Stimulated activated naive CD8-positive, alpha-beta T cell treated with anti-CD3 and anti-CD28 coated beads, Interleukin-15, amount 100 ng/mL, for 72 hours (primary cell): ENCODE data around the gene MTG1.
"Not testable (repeated sequence)": the region's sequence is repeated elsewhere in the genome, so short reads cannot be mapped to it uniquely, and the experiment has no call there.

Experiments used
- ATAC-seq: fragments of 150-1000 bp; cut with Tn5 transposase; 2 replicates; pipeline ENCODE4 v1.10.0; 2021; ENCODE audit warnings: mild to moderate bottlenecking, moderate library complexity
- DNase-seq, 2 donors: peaks; one replicate each; pipeline ENCODE4 v3.0.0; 2021 to 2022
- H3K27ac Mint-ChIP-seq, 2 donors: one replicate each; pipeline ENCODE4 v1.8.0; 2022; ENCODE audit warnings: mild to moderate bottlenecking in 2 of 2, mixed read lengths in 2 of 2, moderate library complexity in 2 of 2
- H3K27me3 Mint-ChIP-seq: one replicate; pipeline ENCODE4 v1.8.0; 2022; ENCODE audit warnings: mixed read lengths
- H3K4me1 Mint-ChIP-seq: one replicate; pipeline ENCODE4 v1.8.0; 2022; ENCODE audit warnings: mild to moderate bottlenecking, mixed read lengths
- H3K4me3 Mint-ChIP-seq, 2 donors: one replicate each; pipeline ENCODE4 v1.8.0; 2022; ENCODE audit warnings: mild to moderate bottlenecking in 2 of 2, mixed read lengths in 2 of 2, moderate library complexity in 1 of 2
- H3K9me3 Mint-ChIP-seq, 2 donors: one replicate each; pipeline ENCODE4 v1.8.0; 2022; ENCODE audit warnings: mixed read lengths in 2 of 2

MTG1 gene

GRCh38 chr10:133400624-133401424 is 6.9 kb downstream of the MTG1 start:
- H3K27me3 Mint-ChIP-seq = no peaks in the 10 kb centered on the region
- peak overlapping the region in 1 of 2 donors; percentile 27 for H3K4me3 Mint-ChIP-seq
- H3K9me3 Mint-ChIP-seq = no peaks in the 10 kb centered on the region
- DNase-seq (peak in 1 of 2 donors; percentile 9), ATAC-seq (peak; percentile 72)
- peak overlapping the region in 1 of 2 donors; percentile 75 for H3K27ac Mint-ChIP-seq
- H3K4me1 Mint-ChIP-seq = peaks cover 82% of the 10 kb centered on the region

GRCh38 chr10:133401500-133401899 is 7.5 kb downstream of the MTG1 start:
- Mint-ChIP-seq H3K4me3 (peak overlapping the region in 1 of 2 donors; percentile 1), H3K9me3 (no peaks in the 10 kb centered on the region), H3K4me1 (peaks cover 86% of the 10 kb centered on the region), H3K27ac (peak overlapping the region in 1 of 2 donors; percentile 81), H3K27me3 (no peaks in the 10 kb centered on the region)
- DNase-seq = peak in 1 of 2 donors; percentile 5
- no peak for ATAC-seq

GRCh38 chr10:133401981-133402725 is 8.2 kb downstream of the MTG1 start:
- DNase-seq = peak in 1 of 2 donors; percentile 7

DNA sequence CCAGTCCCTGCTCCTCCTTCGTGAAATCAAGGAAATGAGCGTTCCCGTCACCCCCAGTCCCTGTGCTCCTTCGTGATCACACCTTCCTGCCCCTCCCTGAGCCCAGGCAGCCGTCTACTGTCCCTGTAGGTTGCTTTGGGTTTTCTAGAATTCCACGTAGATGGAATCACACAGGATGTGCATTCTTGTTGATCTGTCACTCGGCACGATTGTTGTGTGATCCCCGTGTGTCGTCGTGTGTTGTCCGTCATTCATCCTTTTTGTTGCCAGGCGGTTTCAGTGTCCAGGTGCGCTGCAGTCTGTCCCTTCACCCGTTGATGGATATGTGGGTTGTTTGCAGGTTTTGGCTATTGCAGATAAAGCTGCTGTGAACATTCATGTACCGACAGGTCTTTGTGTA is 9.4 kb downstream of the MTG1 start:
- Mint-ChIP-seq H3K27me3 (no peaks in the 10 kb centered on the region), H3K27ac (no peak overlapping the region), H3K4me1 (peaks cover 82% of the 10 kb centered on the region)

More at GRCh38 chr10:133401981-133402725, 8.2 kb downstream of the MTG1 start:
- ATAC-seq = no peak
- H3K27me3 Mint-ChIP-seq = no peaks in the 10 kb centered on the region
- H3K27ac Mint-ChIP-seq = peak overlapping the region in 1 of 2 donors; percentile 56
- no peak overlapping the region for H3K4me3 Mint-ChIP-seq
- peaks cover 84% of the 10 kb centered on the region for H3K4me1 Mint-ChIP-seq
- no peaks in the 10 kb centered on the region for H3K9me3 Mint-ChIP-seq

DNA sequence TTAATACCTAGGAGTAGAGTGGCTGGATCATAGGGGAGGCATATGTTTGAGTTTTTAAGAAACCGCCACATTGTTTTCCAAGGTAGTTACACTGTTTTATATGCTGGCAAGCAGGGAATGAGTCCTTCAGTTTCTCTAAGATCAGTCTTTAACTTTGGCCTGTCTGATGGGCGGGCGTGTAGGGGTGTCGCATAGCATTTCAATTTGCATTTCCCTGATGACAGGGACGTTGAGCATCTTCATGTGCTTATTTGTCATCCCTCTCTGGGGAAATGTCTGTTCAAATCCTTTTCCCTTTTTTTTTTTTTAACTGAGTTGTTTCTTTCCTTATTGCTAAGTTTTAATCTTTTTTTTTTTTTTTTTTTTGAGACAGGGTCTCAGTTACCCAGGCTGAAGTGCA is 9.8 kb downstream of the MTG1 start:
- H3K4me3 Mint-ChIP-seq = no peak overlapping the region
- H3K4me1 Mint-ChIP-seq = peaks cover 85% of the 10 kb centered on the region
- DNase-seq (no peak), ATAC-seq (no peak)
- H3K9me3 Mint-ChIP-seq = peaks cover 2 to 5% of the 10 kb centered on the region in 2 donors
- H3K27me3 Mint-ChIP-seq = no peaks in the 10 kb centered on the region
- no peak overlapping the region for H3K27ac Mint-ChIP-seq

More for the DNA sequence above, 9.4 kb downstream of the MTG1 start:
- peak in 1 of 2 donors; percentile 7 for DNase-seq
- Mint-ChIP-seq H3K4me3 (no peak overlapping the region), H3K9me3 (peaks cover 0 to 5% of the 10 kb centered on the region in 2 donors)
- ATAC-seq = no peak

- DNase-seq (no peak), ATAC-seq (no peak)
- no peaks in the 10 kb centered on the region for H3K27me3 Mint-ChIP-seq
- no peak overlapping the region for H3K4me3 Mint-ChIP-seq
- peak overlapping the region in 1 of 2 donors; percentile 50 for H3K27ac Mint-ChIP-seq
- H3K4me1 Mint-ChIP-seq = peaks cover 83% of the 10 kb centered on the region
- H3K9me3 Mint-ChIP-seq = peaks cover 11 to 16% of the 10 kb centered on the region in 2 donors
Observed at GRCh38 chr10:133405272-133405671, 11.3 kb downstream of the MTG1 start.

DNA sequence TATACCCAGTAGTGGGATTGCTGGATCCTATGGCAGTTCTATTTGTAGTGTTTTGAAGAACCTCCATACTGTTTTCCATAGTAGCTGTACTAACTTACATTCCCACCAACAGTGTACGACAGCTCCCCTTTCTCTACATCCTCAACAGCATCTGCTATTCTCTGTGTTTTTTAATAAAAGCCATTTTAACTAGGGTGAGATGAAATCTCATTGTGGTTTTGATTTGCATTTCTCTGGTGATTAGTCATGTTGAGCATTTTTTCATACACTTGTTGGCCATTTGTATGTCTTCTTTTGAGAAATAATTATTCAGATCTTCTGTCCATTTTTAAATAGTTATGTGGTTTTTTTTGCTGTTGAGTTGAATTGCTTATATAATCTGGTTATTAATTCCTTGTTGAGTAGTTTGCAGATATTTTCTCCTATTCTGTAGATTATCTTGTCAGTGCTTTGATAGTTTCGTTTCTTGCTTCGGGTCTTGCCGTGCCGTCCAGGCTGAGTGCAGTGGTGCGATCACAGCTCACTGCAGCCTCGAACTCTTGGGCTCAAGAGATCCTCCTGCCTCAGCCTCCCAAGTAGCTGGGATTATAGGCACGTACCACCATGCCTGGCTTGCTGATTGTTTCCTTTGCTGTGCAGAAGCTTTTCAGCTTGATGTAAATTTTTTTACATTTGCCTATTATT is 12.0 kb downstream of the MTG1 start:
- peaks cover 18 to 24% of the 10 kb centered on the region in 2 donors for H3K9me3 Mint-ChIP-seq
- DNase-seq (no peak), ATAC-seq (peak; percentile 35)
- no peaks in the 10 kb centered on the region for H3K27me3 Mint-ChIP-seq
- H3K4me3 Mint-ChIP-seq = no peak overlapping the region
- no peak overlapping the region for H3K27ac Mint-ChIP-seq
- H3K4me1 Mint-ChIP-seq = peaks cover 76% of the 10 kb centered on the region

DNA sequence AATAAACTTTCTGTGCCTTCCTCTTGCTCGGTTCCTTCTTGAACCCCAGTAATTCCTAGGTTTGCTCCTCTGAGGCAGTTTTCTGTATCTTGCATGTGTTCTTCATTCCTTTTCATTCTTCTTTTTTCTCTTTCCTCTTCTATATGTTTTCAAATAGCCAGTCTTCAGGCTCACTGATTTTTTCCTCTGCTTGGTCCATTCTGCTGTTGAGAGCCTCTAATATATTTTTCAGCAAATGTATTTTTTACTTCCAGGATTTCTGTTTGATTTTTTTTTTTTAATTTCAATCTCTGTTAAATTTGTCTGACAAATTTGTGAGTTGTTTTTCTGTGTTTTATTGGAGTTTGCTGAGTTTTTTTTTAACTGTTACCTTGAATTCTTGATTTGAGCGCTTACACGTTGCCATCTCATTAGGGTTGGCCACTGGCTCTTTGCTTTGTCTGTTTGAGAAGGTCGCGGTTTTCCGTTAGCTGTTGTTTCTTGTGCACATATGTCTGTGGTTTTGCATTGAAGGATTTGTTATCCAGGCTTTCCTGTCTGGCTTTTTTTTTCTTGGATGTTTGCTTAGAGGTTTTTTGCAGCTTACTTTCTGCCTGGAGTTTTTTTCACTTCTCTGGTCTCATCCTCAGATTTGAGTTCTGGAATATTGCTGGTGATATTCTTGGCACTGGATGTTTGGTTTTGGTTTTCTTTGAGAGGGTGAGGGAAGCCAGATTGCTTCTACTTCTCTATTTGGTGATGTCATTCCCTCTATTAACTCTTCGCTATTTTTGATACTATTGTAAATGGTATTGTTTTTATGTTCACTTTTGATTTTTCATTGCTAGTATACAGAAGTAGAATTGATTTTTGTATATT is 17.8 kb downstream of the MTG1 start:
- DNase-seq (no peak), ATAC-seq (no peak)
- H3K9me3 Mint-ChIP-seq = peaks cover 46 to 50% of the 10 kb centered on the region in 2 donors
- peak overlapping the region in 1 of 2 donors; percentile 28 for H3K27ac Mint-ChIP-seq
- no peaks in the 10 kb centered on the region for H3K27me3 Mint-ChIP-seq
- H3K4me1 Mint-ChIP-seq = peaks cover 35% of the 10 kb centered on the region
- H3K4me3 Mint-ChIP-seq = no peak overlapping the region

DNA sequence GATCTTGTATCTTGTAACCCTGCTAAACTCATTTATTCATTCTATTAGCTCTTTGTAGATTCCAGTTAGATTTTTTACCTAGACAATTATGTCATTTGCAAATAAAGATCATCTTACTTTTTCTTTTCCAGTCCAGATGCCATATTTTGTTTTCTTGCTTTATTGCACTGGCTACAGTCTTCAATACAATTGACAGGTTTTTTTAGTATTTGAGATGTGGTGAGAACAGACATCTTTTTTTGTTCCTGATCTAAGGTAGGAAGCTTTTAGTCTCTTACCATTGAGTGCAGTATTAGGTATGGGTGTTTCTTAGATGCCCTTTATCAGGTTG is 18.4 kb downstream of the MTG1 start:
- no peak for ATAC-seq
- Mint-ChIP-seq H3K27me3 (no peaks in the 10 kb centered on the region), H3K9me3 (peaks cover 46 to 50% of the 10 kb centered on the region in 2 donors), H3K27ac (no peak overlapping the region), H3K4me1 (peaks cover 30% of the 10 kb centered on the region), H3K4me3 (no peak overlapping the region)
- DNase-seq = no peak

GRCh38 chr10:133414401-133414800 is 20.4 kb downstream of the MTG1 start:
- Mint-ChIP-seq H3K4me1 (peaks cover 14% of the 10 kb centered on the region), H3K27ac (peak overlapping the region in 1 of 2 donors; percentile 12), H3K9me3 (peaks cover 41 to 43% of the 10 kb centered on the region in 2 donors)
- ATAC-seq, H3K27me3 Mint-ChIP-seq, DNase-seq, H3K4me3 Mint-ChIP-seq: not testable (repeated sequence)

DNA sequence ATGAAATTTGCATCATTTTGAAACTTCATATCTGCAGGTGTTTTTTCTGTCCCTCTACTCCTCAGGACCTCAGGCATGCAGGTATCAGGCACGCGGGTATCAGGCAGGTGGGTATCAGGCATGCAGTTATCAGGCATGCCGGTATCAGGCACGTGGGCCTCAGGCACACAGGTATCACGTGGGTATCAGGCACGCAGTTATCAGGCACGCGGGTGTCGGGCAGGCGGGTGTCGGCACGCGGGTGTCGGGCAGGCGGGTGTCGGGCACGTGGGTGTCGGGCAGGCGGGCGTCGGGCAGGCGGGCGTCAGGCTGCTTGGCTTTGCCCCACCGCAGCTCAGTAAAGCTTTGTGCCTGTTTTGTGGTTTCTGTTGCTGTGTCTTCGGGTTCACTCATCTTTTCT is 21.8 kb downstream of the MTG1 start:
- peak; percentile 42 for ATAC-seq
- no peak overlapping the region for H3K27ac Mint-ChIP-seq
- no peak overlapping the region for H3K4me3 Mint-ChIP-seq
- no peak for DNase-seq
- H3K27me3 Mint-ChIP-seq = no peaks in the 10 kb centered on the region
- peaks cover 29 to 30% of the 10 kb centered on the region in 2 donors for H3K9me3 Mint-ChIP-seq
- H3K4me1 Mint-ChIP-seq = peaks cover 6% of the 10 kb centered on the region

- Mint-ChIP-seq H3K4me1 (peaks cover 10% of the 10 kb centered on the region), H3K4me3 (no peak overlapping the region), H3K27ac (no peak overlapping the region), H3K9me3 (peaks cover 11 to 12% of the 10 kb centered on the region in 2 donors), H3K27me3 (peaks cover 13% of the 10 kb centered on the region)
- no peak for ATAC-seq
- DNase-seq = no peak
Observed at GRCh38 chr10:133418289-133418993, 24.5 kb downstream of the MTG1 start.

- peaks cover 9 to 12% of the 10 kb centered on the region in 2 donors for H3K9me3 Mint-ChIP-seq
- ATAC-seq (no peak), DNase-seq (no peak)
- H3K27me3 Mint-ChIP-seq = peaks cover 18% of the 10 kb centered on the region
- peaks cover 13% of the 10 kb centered on the region for H3K4me1 Mint-ChIP-seq
- peak overlapping the region in 1 of 2 donors; percentile 84 for H3K27ac Mint-ChIP-seq
- H3K4me3 Mint-ChIP-seq = no peak overlapping the region
Observed at GRCh38 chr10:133419211-133419950, 25.4 kb downstream of the MTG1 start.

DNA sequence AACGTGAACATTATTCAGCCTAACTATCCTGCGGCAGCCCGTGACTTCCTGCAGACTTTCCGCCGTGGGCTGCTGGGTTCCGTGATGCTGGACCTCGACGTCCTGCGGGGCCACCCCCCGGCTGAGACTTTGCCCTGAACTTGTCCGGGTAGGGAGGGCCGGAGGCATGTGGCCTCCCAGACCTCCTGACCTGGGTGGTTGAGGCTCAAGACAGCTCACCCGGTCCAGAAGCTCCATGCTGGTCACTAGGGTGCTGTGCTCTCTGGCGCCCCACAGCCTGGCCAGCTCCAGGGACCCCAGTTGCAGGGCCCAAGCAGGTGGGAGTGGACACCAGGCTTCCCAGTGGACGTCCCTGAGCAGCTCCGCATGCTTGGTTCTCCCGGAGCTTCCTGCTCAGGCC is 26.1 kb downstream of the MTG1 start:
- no peak overlapping the region for H3K27ac Mint-ChIP-seq
- ATAC-seq = no peak
- peaks cover 13% of the 10 kb centered on the region for H3K4me1 Mint-ChIP-seq
- no peak for DNase-seq
- peaks cover 6 to 10% of the 10 kb centered on the region in 2 donors for H3K9me3 Mint-ChIP-seq
- peaks cover 18% of the 10 kb centered on the region for H3K27me3 Mint-ChIP-seq
- H3K4me3 Mint-ChIP-seq = no peak overlapping the region
